CD4-positive, alpha-beta T cell treated with Interleukin-21 for 1 hour (primary cell): Measurements from ENCODE around the gene MRTFA.

ENCODE experiments used
- DNase-seq: peaks from one replicate; pipeline ENCODE4 v3.0.0-alpha.2; 2020

MRTFA gene

DNA sequence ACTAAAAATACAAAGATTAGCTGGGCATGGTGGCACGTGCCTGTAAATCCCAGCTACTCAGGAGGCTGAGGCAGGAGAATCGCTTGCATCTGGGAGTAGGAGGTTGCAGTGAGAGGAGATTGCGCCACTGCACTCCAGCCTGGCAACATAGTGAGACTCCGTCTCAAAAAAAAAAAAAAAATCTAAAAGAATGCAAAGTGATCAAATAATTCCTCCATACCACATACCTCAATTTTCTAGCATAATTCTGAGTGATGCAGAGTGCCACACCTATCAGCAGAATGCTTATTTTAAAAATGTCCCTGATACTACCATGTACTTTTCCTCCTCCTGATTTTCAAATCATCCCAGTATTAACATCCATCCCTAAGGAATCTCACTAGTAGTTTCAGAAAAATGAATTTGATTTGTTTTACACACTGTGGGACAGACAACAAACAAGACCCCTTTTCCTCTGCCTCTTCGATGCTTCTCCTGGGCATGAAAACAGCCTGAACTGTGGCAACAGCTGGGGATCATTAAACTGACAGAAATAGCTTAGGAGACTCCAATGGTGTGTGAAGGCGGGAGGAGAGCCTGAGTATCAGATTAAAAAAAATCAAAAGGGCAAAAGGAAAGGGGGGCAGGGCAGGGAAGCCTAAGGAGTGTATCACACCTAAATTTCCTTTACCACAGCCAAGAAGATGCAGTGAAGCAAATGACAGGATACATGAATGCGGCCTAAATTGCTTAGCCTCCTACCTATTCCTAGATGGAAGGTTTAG lies 151.4 kb downstream of the MRTFA start:
- DNase-seq, result no peak

DNA sequence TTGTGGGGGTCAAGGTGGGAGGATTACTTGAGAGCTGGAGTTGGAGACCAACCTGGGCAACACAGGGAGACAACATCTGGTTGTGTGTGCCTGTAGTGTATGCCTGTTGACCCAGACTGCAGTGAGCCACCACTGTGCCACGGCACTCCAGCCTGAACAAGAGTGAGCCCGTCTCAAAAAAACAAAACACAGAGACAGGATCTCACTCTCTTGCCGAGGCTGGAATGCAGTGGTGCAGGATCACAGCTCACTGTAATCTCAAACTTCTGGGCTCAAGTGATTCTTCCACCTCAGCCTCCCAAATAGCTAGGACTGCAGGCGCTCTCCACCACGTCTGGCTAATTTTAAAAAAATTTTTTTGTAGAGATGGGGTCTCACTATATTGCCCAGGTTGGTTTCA lies 153.6 kb downstream of the MRTFA start:
- DNase-seq, result no peak

DNA sequence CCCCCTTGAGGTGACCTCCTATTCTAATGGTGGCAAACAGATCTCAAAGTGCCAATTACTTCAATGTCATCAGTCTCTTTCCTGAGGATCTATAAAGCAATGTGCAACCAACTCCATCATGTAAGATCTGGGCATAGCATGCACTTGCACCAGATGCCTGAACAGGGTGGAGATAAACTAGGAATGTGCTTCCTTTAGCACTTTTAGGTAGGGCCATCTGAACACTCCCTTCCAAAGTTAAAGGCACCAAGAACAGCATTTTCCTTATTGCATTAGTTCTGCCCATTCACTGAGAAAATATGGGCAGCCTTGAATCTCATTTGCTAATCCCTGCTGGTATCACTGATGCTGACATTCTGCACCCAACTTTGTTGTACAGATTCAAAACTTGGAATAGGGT lies 154.1 kb downstream of the MRTFA start:
- no peak for DNase-seq

- no peak for DNase-seq
These were observed 155.5 kb downstream of the MRTFA start for GRCh38 chr22:40480996-40481395.

GRCh38 chr22:40479887-40480538 lies 156.5 kb downstream of the MRTFA start:
- DNase-seq, result no peak

GRCh38 chr22:40479126-40479800 lies 157.3 kb downstream of the MRTFA start:
- DNase-seq, result no peak

- DNase-seq, result no peak
These were observed 158.0 kb downstream of the MRTFA start for GRCh38 chr22:40478338-40479125.

DNA sequence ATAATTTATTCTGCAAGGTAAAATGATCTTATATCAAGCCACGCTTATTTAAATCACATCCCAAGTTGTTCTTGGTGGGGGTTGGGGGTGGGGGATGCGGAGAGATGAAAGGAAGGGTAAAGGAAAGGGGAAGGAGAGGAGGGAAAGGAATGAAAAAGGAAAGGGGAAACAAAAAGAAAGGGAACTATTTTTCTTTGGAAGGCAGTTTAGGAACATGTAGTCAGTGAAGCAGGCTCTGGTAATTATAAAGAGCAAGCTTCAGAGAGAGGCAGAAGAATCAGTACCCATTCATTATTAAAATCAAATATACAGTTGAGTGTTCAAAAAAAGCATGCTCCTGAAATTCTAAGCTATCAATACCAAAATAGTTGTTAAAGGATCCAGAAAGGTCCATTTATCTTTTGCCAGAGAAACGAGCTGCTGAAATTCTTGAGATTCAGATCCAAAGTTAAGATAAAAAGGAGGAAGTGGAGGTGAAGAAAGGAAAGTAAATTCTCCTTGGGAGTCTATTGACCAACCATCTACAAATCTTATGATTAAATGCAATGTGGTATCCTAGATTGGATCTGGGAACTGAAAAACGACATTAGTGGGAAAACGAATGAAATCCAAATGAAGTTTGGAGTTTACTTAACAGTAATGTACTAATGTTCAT lies 158.7 kb downstream of the MRTFA start:
- DNase-seq, result no peak

- no peak for DNase-seq
These were observed 160.2 kb downstream of the MRTFA start for GRCh38 chr22:40476341-40476740.

DNA sequence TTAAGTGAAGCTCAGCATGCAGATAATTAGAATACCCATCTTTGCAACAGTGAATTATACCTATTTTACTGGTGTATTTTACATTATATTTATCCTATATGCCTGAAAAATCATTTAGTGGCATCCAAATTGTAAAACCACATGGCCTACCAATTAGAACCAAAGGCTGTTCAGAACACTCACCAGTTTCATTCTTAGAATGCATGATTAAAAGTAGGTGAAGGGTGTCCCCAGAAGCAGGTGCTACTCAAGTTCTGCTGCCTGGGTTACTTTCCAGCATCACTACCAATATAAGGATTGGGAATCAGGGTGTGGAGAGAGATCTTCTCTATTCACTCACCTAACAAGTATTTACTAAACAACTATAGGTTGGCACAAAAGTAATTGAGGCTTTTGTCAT lies 162.8 kb downstream of the MRTFA start:
- no peak for DNase-seq

DNA sequence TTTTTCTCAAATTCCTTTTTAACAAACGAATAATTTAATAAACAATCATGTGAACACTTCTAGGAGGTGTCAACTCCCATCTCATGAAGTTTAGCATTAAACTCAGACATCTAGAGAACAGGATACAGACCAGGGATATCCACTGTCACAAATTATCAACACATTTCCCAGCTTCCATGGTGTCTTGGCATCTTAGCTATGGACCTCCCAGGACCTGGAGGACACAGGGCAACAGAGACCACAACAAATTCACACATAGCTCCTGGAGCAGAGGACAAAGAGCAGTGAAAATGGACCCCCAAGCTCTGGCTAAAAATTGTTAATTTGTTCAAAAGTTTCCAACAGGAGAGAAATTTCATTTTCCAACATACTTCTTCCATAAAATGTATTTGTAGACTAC lies 163.9 kb downstream of the MRTFA start:
- DNase-seq, result no peak

DNA sequence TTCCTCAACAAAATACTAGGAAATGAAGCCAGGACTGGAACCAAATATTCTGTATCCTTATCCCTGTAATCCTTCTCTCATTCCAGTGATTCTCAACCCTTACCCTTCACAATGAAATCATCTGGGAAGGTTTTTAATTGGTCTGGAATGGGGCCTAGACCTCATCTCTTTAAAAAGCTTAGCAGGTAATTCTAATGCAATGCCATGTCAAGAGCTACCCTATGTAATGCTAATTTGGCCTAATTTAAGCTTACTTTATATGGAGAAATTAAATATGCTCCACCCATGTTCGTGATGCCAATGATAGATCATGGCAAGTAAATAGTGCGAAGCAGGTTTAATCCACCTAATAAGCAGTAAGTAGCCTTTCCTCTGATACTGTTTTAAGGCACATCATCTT lies 164.5 kb downstream of the MRTFA start:
- DNase-seq, result no peak

DNA sequence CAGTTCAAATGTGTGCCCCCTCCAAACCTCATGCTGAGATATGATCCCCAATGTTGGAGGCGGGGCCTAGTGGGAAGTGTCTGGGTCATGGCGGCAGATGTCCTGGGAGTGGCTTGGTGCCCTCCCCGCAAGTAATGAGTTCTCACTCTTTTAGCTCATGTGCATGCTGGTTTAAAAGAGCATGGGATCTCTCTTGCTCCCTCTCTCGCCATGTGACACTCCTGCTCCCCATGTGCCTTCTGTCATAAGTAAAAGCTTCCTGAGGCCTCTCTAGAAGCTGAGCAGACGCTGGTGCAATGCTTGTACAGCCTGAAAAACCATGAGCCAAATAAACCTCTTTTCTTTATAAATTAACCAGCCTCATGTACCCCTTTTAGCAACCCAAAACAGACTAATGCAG lies 167.3 kb downstream of the MRTFA start:
- DNase-seq, result no peak

GRCh38 chr22:40468616-40469015 lies 167.9 kb downstream of the MRTFA start:
- no peak for DNase-seq

- no peak for DNase-seq
These were observed 169.5 kb downstream of the MRTFA start for GRCh38 chr22:40466976-40467375.

DNA sequence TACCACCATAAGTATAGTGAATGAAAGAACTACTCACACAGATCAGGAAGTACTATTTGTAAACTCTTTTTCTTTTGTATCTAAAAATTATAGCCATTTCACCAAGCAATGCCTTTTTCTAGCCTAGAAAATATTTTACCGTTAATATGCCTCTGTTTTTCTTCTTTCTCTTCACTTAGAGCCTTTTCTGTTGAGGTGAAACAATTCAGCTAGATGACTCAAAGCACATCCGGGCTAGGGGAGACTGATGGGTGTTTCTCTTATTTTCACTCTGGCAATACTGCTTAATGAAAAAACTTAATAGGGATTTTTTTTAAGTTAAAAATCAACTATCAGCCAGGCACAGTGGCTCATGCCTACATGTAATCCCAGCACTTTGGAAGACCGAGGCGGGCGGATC lies 172.8 kb downstream of the MRTFA start:
- peak; percentile 51 for DNase-seq

DNA sequence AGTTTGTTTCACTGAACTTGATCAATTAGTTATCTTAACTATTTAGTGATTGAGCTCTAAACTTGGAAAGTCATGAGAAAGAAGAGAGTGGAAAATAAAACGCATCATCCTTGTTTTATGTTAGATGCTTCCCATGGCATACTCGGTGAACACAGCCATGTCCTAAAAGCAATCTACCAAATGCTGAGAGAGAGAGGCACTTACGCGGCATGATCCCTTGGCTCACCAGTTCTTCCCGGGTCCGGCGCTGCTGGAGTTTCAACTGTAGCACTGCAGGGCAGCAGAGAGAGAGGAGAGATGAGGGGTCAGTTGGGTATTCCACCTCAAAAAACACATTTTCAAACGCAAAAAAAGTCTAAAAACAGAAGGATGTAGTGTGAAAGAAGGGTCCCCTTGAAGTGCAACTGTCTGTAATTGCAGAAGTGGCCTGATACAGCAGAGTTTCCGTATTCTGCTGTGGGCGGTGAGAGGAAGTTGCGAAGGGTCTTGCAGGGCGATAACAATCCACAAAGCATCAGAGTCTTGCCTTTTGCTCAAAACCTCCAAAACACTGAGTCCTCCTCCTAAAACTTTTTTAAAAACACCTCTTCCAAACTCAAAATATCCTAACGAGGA lies 173.4 kb downstream of the MRTFA start:
- peak; percentile 53 for DNase-seq

DNA sequence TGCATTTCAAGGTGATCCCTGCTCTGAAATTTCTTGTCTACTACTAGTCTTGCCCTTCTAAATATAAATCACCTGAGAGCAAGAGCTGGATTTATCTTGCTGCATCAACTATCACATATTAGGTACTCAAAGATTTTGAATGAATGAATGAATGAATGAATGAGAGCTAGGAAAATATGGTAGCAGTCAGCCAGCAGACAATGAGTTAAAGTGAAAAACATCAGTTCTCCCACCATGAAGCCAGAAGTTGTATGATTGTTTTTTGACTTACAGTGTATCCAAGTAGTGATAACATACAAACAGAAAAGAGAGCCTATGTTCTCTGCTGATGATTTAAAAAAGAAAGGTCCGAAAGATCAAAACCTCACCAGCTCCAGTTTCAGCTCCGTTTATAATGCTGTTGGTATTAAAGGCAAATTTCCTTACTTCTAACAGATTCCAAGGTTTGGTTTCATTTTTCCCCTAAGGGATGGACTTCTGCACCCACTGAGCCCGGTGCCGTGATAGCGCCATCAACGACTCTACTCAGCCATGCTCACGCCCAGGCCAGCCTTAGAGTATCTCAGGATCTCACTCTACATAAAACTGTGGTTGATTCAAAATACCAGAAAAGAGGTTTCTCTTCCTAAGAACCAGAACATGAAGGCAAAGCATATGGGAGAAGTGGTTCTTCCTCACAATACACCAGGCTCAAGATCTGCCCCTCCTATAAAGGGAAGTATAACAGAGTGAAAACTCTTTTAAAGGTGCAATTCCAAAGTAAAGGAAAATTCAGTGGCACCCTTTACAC lies 174.1 kb downstream of the MRTFA start:
- DNase-seq, result peak; percentile 29

DNA sequence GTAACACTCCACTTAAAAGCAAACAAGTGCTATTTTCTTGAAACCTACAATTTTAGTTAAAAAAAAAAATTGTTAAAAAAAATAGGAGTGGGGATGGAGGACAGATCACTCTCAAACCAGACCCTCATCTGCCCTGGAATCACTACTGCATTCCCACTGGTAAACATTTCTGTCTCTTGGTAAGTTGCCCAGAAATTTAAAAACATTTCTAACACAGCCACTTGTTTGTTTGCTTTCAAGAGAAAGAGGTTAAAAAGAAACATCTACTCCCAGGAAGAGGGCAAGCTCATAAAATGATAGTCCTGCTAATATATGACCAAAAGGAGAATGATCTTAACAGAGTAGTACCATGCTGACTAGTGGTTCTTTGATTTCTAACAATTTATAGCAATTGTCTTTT lies 182.8 kb downstream of the MRTFA start:
- no peak for DNase-seq

DNA sequence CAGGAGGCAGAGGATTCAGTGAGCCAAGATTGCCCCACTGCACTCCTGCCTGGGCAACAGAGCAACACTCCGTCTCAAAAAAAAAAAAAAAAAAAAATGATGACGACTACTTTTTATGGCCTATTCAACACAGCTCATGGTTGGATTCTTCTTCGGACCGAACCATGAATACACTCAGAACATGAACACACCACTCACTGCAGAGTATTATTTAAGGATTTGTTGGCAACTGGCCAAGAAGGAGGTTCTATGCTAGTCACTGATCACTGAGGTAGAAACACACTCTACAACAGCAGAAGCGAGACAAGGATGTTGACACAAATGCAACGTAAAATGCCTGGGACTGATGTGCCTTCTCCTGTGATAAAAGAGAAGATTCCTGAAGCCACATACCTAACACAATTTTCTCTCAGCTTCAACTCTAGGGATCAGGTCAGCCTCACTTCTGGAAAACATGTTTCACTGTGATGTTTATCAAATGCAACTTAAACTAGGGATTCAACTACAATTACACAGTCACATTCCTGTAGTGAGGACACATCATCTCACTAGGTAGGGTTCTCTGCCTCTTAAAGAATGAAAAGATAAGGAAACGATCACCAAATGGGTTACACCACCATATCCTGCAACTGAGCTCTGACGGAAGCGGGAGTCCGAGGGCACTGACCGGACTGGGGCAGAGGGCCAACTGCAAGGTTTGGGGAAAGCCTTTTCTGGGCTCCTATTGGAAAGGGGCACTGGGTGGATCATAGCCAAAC lies 183.6 kb downstream of the MRTFA start:
- no peak for DNase-seq

DNA sequence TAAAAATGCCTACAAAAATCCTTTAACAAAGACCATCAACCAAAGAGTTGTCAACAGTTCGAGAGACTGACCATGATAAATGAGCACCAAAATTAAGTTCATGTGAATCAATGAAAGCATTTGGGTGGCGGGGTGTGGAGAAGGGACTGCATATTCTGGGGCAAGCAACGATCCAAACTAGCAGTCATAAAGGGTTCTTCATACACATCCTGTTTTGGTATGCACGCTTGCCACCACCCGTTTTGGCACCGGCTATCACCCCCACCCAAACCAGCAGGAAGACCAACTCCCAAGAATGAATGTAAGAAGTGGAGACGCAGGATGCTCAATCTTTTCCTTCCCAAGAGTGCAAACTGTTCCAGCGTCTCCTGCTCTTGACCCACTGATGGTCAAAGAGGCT lies 185.3 kb downstream of the MRTFA start:
- peak; percentile 35 for DNase-seq
